Lower leg skin (tissue), 3 donors: ENCODE measurements around the gene STXBP2.

ENCODE experiments used
- POLR2A ChIP-seq, 2 donors: fragments of 450-650 bp; IDR thresholded peaks; one replicate each; pipeline ENCODE4 v1.6.1; 2016 to 2017; ENCODE audit warnings: antibody characterized with exemption in 2 of 2, mild to moderate bottlenecking in 1 of 2, moderate library complexity in 1 of 2
- TF ChIP-seq, protein P1 (sequence below), 3 donors: fragments of 450-650 bp; IDR thresholded peaks; one replicate each; pipeline ENCODE4 v1.5.1; 2016; ENCODE audit warnings: antibody characterized with exemption in 3 of 3, mild to moderate bottlenecking in 3 of 3, moderate library complexity in 2 of 3

DNA sequence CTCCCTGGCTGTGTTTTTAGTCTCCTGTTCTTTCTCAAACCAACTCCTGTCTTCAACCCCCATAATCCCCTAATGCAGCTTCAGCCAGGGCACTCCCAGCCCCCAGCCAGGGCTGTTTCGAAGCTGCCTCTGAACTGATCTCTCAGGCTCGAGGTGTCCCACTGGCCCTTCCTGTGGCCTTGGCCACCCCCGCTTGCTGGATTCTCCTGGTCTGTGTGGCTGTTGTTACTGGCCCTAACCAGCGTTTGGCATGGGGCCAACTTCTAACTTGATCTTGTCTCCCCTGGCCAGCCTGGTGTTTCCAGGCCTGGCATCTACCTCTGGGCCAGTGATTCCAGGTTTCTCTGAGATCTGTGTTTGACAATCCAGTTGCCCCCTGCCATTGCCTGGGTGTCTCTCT is 18.6 kb upstream of the STXBP2 start:
- TF ChIP-seq, protein P1, sequence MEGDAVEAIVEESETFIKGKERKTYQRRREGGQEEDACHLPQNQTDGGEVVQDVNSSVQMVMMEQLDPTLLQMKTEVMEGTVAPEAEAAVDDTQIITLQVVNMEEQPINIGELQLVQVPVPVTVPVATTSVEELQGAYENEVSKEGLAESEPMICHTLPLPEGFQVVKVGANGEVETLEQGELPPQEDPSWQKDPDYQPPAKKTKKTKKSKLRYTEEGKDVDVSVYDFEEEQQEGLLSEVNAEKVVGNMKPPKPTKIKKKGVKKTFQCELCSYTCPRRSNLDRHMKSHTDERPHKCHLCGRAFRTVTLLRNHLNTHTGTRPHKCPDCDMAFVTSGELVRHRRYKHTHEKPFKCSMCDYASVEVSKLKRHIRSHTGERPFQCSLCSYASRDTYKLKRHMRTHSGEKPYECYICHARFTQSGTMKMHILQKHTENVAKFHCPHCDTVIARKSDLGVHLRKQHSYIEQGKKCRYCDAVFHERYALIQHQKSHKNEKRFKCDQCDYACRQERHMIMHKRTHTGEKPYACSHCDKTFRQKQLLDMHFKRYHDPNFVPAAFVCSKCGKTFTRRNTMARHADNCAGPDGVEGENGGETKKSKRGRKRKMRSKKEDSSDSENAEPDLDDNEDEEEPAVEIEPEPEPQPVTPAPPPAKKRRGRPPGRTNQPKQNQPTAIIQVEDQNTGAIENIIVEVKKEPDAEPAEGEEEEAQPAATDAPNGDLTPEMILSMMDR (IDR thresholded peaks at IDR 0.05), result no peak
- TF ChIP-seq POLR2A (IDR thresholded peaks at IDR 0.05), result no peak
